ENCODE results near the gene SYAP1.

- TF ChIP-seq CTCF (conservative IDR thresholded peaks at IDR 0.05), result no peak
- TF ChIP-seq ZFX (IDR thresholded peaks at IDR 0.05), result no peak
Measured at GRCh38 chrX:16718824-16719333, 533 bp upstream of the SYAP1 start.

Data from C4-2B (cell line).